Frontal cortex (tissue), 4 donors: ENCODE measurements around the gene SLC22A12. TPM values are rescaled to one million over a fixed set of nuclear protein-coding genes. Genes with fewer than 3 reads are reported as not detected.
"Not testable (repeated sequence)": the region's sequence is repeated elsewhere in the genome, so short reads cannot be mapped to it uniquely, and the experiment has no call there.

ENCODE experiments used
- DNase-seq, 2 donors: peaks; one replicate each; pipeline ENCODE4 v3.0.0; 2012; ENCODE audit warnings: low spot score in 2 of 2
- FAIRE-seq: peaks from 2 replicates; lab custom pipeline; 2012; peaks lifted over from hg19 to GRCh38; lab: Jason Lieb, UNC
- total RNA-seq: library from RNA; depleted of rRNA; stranded (reverse); fragments of >200 nt; gene quantifications from one replicate; pipeline ENCODE4 v1.2.3, GENCODE V29; 2014
- donor health status: control.
- donor health status: control.
- donor health status: control.

SLC22A12 gene
- total RNA-seq, 1 donor from 2014 or later = not detected

DNA sequence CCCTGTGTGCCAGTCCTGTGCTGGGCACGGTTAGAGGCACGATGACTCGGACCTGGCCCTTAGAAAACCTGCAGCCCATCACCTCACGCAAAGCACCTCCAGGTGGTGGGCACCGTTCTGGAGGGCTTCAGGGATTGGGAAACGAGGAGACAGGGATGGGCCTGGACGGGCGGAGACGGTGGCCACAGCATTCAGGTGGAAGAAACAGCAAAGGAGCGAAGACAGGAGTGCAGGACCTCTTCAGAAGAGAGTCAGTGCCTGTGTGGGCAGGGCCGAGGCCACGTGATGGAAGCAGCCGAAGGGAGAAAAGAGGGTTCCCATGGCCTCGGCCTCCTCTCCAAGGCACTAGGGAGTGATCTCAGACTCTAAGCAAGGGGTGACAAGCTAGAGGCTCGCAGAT is 8.1 kb upstream of the SLC22A12 start:
- DNase-seq (no peak), FAIRE-seq (no peak)

DNA sequence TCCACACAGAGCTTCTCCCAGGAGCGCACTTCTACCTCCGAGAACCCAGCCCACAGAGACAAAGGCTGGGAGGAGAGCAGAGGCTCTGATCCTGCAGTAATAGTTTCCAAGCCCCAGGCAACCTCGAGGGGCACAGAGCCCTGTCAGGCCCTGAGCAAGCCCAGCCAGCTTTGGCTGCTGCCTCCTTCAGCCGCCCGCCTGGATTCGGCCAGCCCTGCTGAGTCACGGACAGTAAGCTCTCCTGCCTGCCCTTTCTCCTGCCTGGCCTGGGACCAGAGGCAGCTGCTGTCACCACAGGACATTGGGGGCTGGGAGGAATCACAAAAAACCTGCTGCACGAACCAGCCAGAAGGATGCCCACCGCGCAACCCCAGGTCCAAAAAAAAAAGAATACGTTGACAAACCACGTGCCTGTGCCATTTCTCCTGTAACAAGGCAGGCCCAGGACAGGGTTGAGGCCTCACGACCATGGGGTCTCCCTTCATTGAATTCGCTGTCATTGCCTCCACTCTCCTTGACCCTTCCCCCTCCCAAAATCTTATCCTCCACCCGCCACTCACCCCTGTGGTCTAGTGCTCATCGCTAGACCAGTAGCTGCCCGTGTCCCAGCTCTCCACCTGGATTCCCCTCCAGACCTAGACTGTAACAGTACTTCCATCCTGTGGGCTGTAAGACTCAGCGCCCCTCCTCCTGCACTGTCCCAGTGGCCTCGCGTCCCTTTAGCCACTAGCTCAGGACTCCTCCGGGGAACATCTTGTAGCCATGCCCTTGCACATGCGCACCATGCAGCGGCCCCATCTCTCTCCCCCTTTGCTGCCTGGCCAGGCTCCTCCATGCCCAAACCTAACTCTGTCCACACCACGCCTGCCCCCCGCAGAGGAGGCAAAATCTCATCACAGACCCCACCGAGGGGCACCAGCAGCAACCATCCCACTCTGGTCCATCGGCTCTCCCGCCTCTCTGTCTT is 7.4 kb upstream of the SLC22A12 start:
- FAIRE-seq (no peak), DNase-seq (no peak)

DNA sequence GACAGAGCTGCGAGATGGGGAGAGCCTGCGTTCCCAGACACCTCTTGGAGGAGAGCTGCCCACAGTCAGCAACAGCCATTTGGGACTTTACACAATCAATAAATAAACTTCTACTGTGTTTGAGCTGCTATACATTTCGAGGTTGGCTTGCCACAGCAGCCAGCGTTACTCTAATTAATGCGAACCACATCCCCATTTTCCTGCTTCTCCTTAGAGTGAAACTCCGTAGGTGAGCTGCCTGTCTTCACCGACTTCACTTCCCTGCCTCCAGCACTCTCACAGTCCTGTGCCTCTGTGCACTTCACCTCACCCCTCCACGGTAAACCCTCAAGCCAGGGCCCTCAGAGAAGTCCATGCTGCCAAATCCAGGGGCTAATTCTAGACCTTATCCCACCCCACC is 5.9 kb upstream of the SLC22A12 start:
- FAIRE-seq (no peak), DNase-seq (no peak)

DNA sequence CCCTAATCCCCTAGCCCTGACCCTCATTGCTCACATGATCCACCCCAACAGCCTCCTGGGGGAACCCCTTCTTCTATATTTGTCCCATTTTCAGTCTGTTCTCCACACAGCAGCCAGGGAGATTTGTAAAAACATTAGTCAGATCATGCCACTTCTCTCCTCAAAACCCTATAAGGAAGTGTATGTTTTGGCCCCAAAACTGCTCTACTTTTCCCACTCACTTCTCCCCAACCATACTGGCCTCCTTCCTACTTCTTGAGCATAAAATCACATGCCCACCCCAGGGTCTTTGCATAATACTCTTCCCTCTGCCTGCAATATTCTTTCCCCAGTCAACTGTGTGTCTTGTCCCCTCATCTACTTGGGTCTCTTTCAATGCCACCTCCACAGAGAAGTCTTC is 4.7 kb upstream of the SLC22A12 start:
- FAIRE-seq = no peak

DNA sequence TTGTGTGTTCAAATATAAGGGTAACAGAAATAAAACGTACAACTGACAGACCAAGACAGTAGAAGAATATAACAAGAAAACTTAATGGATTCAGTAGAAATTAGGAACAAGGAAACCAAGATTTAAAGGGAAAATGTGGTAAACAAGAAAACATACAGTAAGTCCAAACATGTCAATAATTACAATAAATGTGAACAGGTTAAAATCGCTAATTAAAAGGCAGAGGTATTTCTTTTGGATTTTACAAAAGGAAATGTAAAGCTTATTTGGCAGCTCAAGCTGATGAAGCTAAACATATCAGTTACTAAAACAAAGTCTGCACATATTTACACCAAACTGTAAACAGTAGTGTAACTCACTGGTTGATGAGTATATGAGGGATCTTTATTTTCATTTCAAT is 2.3 kb upstream of the SLC22A12 start:
- DNase-seq = no peak
- FAIRE-seq = no peak

More for the DNA sequence above, 4.7 kb upstream of the SLC22A12 start:
- no peak for DNase-seq

DNA sequence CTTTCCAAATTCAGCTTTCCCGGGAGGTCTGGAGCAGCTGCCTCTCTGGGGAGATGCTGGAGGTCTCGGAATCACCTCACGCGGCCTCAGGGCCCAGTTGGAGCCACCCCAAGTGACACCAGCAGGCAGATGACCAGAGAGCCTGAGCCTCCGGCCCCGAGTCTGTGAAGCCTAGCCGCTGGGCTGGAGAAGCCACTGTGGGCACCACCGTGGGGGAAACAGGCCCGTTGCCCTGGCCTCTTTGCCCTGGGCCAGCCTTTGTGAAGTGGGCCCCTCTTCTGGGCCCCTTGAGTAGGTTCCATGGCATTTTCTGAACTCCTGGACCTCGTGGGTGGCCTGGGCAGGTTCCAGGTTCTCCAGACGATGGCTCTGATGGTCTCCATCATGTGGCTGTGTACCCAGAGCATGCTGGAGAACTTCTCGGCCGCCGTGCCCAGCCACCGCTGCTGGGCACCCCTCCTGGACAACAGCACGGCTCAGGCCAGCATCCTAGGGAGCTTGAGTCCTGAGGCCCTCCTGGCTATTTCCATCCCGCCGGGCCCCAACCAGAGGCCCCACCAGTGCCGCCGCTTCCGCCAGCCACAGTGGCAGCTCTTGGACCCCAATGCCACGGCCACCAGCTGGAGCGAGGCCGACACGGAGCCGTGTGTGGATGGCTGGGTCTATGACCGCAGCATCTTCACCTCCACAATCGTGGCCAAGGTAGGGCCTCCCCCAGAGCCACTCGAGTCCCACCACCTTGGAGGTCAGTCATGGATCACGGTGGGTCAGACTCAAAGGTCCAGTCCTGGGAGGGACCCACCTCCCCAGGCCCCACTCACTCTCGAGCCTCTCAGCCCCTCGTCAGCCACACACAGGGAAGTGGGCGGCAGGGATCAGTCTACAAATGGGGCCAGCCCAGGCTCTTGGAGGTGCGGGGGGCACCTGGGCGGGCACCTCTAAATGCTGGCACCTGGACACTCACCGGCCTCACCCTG is 525 bp downstream of the SLC22A12 start:
- FAIRE-seq (no peak), DNase-seq (no peak)

DNA sequence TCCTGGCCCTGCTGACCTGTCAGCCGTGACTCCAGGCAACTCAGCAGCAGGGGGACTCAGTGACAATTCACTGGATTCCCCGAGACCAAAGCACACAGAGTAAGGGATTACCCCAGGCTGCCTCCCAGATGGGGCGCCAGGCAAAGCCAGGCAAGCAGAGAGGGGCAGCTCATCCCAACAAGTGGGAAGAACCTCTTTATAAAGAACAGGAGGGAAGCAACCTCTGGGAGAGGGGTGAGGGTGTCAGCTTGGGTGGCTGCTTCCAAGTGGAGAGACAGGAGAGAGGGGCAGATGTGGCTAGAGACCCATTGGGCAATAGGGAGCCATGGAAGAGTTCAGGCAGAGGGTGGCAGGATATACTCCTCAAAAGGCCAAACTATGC is 1.2 kb downstream of the SLC22A12 start:
- no peak for FAIRE-seq
- no peak for DNase-seq

DNA sequence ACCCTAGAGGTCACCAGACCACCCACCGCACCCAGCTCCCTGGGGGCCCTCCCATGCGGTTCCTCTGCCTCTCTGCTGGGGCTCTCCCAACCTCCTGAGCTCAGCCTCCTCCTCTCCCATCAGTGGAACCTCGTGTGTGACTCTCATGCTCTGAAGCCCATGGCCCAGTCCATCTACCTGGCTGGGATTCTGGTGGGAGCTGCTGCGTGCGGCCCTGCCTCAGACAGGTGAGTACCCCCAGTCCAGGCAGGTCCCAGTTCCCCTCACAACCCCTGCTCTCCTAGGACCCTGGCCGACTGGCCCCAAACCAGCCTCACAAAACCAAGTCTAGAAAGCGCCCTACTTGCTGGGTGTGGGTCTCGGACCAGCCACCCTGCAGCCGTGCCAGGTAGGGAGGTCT is 1.6 kb downstream of the SLC22A12 start:
- no peak for FAIRE-seq
- DNase-seq = no peak

DNA sequence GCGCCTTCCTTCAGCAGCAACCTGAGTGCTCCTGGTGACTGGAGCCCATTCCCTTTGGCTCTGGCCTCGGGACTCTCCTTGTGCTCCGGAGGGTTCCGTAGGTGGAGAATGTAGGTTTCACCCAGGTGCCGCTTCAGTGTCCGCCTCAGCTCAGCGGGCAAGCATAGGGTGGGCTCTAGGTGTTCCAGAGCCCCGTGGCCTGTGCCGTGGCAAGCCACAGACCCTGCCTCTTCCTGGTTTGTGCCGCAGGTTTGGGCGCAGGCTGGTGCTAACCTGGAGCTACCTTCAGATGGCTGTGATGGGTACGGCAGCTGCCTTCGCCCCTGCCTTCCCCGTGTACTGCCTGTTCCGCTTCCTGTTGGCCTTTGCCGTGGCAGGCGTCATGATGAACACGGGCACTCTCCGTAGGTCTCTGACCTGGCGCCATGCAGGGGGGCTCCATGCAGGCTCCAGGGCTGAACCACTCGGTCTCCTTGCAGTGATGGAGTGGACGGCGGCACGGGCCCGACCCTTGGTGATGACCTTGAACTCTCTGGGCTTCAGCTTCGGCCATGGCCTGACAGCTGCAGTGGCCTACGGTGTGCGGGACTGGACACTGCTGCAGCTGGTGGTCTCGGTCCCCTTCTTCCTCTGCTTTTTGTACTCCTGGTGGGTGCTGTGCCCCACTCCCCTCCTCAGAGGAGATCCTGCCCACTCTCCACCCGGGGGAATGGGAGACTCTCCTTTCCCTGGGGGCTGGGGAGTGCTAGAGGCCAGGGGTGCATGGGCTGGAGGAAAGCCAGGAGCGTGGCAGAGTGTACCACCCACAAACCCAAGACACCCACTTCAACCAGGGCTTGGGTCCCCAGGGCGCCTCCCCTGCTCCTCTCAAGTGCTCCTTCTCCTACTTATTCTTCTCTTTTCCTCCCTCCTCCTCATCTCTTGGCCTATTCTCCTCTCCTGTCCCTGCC is 2.4 kb downstream of the SLC22A12 start:
- no peak for DNase-seq
- no peak for FAIRE-seq

DNA sequence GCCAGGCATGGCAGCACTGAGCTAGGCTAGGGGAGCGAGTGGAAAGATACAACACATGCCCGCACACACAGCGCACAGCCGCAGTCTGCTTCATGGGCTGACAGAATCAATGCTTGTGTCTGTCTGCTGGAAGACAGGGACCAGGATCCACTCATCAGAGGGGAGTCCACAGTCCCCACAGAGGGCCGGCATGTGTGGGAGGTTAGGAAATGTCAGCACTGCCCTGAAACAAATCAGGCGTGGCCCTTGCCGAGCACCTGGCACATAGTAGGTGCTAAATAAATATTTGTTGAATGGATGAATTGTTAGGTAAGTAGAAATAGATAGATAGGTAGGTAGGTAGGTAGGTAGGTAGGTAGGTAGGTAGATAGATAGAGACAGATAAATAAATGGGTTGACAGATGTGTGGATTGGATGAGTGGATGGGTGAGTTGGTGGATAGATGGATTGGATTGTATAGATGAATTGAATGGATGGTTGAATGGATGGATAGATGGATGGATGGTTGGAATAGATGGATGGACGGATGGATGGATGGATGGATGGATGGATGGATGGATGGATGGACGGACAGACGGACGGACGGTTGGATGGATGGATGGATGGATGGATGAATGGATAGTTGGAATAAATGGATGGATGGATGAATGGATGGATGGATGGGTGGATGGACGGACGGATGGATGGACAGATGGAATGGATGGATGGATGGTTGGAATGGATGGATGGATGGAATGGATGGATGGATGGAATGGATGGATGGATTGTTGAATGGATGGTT is 3.3 kb downstream of the SLC22A12 start:
- no peak for FAIRE-seq

DNA sequence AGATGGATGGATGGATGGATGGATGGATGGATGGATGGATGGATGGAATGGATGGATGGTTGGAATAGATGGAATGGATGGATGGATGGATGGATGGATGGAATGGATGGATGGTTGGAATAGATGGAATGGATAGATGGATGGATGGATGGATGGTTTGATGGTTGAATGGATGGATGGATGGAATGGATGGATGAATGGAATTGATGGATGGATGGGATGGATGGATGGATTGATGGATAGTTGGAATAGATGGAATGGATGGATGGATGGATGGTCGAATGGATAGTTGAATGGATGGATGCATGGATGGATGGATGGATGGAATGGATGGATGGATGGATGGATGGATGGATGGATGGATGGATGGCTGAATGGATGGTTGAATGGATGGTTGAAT is 4.9 kb downstream of the SLC22A12 start:
- not testable (repeated sequence) for DNase-seq, FAIRE-seq

More for the DNA sequence above, 3.3 kb downstream of the SLC22A12 start:
- DNase-seq = no peak

DNA sequence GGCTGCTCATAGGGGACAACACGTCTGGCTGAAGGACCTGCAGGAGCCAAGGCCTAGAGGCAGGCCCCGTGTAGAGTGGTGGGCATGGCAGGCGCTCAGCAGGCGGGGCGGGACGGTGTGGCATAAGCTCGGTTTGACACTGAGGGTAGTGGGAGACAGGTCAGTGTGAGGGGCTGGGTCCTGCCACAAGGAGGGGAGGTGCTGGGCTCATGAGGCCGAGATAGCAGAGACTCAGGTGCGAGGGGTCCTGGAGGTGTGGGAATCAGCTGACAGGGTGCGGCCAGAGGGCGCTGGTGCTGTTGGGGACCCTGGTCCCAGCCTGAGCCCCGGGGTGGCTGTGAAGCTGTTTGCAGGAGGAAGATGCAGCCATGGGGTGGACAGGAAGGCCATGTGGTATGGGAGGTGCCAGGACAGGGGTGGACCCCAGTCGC is 6.7 kb downstream of the SLC22A12 start:
- DNase-seq (no peak), FAIRE-seq (no peak)

DNA sequence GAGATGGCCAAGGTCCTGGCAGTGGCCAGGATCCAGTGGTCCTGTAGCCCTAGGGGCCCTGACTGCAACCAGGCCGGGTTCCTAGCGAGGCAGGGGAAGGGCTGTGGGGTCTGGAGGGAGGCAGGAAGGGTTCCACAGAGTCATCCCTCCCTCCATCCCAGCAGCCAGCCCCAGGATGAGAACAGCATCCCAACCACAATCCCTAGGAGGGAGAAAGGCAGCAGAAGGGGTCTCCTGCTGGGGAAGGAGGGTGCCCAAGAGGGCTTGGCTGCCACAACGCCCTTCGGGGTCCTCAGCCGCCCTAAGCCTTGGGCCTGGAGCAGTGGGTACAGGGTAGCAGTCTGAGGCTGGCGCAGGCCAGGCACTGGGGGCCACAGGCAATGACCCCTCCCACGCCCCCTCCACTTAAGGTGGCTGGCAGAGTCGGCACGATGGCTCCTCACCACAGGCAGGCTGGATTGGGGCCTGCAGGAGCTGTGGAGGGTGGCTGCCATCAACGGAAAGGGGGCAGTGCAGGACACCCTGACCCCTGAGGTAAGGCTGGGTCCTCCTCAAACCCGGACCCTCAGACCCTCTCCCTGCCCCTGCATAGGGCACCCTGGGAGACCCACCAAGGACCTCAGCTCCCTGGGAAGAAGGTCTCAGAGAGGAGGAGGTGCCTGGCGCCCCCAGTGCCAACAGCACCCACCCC is 7.2 kb downstream of the SLC22A12 start:
- FAIRE-seq (no peak), DNase-seq (no peak)

DNA sequence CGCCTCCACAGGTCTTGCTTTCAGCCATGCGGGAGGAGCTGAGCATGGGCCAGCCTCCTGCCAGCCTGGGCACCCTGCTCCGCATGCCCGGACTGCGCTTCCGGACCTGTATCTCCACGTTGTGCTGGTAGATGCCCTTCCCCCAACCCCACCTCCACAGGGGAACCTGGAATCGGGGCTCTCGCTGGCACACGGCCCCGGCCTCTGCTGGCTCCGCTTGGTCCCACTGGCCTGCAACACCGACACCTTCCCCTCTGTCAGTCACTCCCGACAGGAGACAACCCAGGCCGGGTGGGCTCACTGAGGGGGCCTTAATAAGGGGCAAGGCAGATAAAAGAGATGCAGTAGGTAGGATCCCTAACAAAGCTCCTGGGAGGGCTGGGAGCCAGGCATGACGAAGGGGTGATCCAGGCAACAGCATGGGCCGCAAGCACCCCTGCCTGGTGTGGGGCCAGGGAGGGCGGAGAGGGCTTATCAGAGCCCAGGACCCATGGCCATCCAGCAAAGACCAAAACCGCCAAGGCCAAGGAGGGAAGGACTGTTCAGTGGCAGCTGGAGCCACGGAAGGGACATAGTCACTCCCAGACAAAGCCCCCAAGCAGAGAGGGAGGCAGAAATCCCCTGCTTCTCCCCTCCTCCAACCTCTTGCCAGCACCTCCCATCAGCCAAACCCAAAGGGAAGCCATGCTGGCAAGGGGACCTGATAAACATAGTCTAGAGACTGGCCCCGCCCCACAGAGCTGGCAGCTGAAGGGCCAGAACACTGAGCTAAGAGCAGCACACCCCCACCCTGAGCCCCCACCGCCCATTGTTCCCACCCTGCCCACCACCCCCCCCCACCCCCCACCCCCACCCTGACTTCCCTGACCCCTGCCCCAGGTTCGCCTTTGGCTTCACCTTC is 8.0 kb downstream of the SLC22A12 start:
- FAIRE-seq (no peak), DNase-seq (no peak)

DNA sequence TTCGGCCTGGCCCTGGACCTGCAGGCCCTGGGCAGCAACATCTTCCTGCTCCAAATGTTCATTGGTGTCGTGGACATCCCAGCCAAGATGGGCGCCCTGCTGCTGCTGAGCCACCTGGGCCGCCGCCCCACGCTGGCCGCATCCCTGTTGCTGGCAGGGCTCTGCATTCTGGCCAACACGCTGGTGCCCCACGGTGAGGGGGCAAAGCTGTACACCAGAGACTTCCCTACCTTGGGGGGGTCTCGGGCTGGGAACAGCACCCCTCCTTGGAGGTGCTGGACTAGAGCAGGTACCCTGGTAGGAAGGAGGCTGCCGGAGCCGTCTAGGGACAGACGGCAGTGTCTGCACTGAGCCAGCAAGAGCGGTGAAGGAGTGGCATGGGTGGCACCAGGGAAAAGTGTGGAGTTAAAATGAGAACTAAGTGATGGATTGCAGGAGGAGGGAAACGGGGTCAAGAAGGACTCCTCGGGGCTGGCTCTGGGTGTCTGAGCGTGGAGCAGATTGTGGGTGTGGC is 8.7 kb downstream of the SLC22A12 start:
- FAIRE-seq (no peak), DNase-seq (no peak)

DNA sequence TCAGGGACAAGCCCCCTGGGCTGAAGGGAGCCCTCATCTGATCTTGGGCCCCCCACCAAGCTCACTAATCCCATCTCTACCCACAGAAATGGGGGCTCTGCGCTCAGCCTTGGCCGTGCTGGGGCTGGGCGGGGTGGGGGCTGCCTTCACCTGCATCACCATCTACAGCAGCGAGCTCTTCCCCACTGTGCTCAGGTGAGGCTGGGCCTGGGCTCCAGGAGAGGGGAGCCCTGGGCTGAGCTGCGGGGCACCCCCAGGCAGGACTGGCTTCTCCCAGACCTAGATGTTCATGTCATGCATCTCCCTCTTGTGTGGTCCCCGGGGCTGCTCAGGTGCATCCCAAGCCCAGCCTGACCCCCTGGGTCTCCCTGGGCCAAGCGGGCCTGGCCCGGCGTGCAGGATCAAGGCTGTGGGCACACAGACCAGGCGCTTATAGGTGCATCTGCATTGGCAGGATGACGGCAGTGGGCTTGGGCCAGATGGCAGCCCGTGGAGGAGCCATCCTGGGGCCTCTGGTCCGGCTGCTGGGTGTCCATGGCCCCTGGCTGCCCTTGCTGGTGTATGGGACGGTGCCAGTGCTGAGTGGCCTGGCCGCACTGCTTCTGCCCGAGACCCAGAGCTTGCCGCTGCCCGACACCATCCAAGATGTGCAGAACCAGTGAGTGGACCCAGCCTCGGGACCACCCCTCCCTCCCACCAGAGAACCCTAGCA is 9.4 kb downstream of the SLC22A12 start:
- DNase-seq (no peak), FAIRE-seq (no peak)
